T follicular helper cell (primary cell): ENCODE data around the gene MINK1.

Experiments
- DNase-seq: peaks from one replicate; pipeline ENCODE4 v3.0.0-alpha.2; 2020; ENCODE audit warnings: low read depth

The MINK1 gene

GRCh38 chr17:4872786-4873185 is 39.6 kb downstream of the MINK1 start:
- DNase-seq = no peak

DNA sequence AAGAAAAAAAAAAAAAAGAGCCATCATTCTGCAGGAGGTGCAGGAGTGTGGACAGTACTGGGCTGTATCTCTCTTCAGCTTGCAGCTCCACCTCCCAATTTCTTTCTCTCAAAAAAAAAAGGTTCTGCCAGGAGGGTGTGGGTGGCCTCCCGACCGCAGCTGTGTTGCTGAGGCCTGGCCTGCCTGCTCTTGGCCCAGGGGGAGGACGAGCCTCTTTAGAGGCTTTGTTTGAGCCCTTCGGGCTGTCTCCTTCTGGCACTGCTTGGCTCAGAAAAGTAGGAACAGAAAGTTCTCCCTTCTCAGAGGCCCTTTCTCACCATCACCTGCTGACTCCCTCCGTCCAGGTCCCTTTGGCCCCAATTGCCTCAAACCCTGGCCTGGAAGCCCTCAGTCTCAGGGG is 43.9 kb downstream of the MINK1 start:
- DNase-seq = no peak

DNA sequence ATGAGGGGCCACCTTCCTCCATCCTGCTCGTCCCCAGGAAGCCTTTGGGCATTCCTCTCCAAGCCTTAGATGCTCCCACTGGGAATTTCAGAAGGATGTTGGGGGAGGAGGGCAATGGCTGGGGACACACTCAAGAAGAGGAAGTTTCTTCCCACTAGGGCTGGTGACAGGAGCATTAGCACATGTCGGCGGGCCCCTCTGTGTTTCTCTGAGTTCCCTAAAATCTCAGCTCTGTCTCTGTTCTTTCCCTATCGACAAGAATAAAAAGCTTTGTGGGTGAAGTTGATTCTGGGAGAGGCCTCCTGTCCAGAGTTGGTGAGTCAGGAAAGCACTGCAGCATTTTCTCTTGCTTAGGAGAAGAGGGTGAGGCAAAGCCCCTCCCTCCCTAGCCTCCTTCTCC is 46.5 kb downstream of the MINK1 start:
- no peak for DNase-seq

- DNase-seq = no peak
Measured at GRCh38 chr17:4880857-4881256, 47.7 kb downstream of the MINK1 start.

DNA sequence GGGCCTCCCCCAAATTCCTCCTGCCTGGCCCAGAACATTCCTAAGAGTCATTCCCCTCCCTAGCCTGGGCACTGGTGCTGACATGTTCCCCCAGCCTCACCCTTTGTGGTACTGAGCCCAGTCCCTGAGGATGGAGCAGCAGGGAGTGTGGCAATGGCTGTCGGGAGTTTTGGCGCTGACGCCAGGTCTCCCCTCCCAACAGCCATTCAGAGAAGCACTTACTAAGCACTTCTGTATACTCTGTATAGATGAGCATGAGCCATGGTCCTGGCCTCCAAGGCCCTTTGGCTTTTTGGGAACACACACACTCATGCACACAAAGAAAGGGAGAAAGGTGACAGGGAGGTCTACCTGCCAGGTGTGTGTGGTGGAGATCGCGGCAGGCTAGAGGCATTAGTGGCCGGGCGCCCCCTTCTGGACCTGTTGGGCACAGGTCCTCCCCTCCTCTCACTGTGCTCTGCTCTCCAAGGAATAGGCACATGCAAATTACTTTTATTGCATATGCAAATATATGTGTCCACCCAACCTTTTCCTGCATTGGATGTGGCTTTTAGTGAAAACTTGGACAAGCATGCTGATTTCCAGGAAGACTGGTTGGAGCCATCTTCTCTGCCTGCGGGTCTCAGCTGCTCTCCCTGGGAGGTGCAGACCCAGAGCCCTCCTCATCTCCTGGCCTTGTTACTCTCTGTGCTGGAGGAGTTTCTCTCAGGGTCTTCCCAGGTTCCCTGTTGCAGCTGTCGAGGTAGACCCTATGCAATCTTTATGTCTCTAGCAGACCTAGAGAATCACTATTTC is 48.8 kb downstream of the MINK1 start:
- peak; percentile 54 for DNase-seq

- no peak for DNase-seq
Measured at GRCh38 chr17:4884489-4884888, 51.3 kb downstream of the MINK1 start.

DNA sequence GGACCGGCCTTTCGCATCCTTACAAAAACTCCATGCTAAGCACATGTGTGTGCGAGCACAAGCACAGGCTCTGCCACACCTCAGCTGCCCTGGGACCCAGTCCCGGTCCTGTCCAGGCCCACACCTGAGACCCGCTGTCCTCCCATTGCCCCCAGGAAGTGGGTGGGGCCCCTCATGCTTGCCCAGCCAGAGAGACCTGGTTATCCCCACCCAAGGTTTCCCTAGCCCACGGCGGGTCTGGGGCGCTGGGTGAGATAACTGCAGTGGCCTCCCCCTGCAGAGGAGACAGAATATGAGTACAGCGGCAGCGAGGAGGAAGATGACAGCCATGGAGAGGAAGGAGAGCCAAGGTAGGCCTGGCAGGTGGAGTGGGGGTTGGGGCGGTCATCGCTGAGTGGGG is 53.7 kb downstream of the MINK1 start:
- DNase-seq = no peak

DNA sequence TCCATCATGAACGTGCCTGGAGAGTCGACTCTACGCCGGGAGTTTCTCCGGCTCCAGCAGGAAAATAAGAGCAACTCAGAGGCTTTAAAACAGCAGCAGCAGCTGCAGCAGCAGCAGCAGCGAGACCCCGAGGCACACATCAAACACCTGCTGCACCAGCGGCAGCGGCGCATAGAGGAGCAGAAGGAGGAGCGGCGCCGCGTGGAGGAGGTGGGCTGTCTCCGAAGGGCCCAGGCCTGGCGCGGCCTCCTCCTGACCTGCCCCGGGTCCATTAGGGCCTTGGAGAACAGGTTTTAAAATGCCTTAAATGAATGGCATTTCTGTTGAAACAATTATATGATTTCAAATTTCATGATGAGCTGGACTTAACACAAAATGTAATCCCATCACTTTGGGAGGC is 54.4 kb downstream of the MINK1 start:
- DNase-seq = no peak

- DNase-seq = no peak
Measured at GRCh38 chr17:4891411-4892410, 58.6 kb downstream of the MINK1 start.

DNA sequence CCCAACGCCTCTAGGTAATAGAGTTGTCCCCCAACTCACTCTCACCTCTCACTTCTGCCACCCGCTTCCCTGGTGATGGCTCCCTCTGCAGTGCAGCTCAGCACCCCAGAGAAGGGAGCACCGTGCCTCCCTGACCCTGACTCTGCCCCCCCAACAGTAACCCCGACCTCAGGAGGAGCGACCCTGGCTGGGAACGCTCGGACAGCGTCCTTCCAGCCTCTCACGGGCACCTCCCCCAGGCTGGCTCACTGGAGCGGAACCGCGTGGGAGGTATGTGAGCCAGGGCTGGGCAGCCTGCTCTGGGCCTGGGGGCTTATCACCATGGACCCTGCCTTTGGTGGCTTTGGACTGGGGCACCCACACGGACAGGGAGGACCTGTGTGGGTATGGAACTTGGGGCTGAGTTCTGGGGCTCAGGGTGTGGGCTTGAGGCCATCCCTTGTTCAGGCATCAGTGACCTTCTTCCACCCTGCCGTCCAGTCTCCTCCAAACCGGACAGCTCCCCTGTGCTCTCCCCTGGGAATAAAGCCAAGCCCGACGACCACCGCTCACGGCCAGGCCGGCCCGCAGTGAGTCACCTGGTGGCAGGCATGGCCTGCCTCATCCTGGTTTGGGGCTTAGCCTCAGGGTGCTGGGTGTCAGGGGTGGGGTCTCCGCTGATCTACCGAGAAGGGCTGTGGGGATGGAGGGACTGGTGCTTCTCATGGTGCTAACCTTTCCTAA is 59.5 kb downstream of the MINK1 start:
- no peak for DNase-seq

DNA sequence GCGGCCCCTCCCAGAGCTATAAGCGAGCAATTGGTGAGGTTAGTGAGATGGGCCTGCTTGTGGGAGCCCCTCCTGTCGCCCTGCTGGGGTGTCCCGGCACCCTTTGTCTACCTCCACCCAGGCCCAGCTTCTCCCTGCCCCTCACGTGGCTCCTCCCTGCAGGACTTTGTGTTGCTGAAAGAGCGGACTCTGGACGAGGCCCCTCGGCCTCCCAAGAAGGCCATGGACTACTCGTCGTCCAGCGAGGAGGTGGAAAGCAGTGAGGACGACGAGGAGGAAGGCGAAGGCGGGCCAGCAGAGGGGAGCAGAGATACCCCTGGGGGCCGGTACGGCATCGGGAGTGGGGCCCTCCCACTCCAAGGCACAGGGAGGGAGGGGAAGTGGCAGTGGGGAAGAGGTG is 60.1 kb downstream of the MINK1 start:
- no peak for DNase-seq

DNA sequence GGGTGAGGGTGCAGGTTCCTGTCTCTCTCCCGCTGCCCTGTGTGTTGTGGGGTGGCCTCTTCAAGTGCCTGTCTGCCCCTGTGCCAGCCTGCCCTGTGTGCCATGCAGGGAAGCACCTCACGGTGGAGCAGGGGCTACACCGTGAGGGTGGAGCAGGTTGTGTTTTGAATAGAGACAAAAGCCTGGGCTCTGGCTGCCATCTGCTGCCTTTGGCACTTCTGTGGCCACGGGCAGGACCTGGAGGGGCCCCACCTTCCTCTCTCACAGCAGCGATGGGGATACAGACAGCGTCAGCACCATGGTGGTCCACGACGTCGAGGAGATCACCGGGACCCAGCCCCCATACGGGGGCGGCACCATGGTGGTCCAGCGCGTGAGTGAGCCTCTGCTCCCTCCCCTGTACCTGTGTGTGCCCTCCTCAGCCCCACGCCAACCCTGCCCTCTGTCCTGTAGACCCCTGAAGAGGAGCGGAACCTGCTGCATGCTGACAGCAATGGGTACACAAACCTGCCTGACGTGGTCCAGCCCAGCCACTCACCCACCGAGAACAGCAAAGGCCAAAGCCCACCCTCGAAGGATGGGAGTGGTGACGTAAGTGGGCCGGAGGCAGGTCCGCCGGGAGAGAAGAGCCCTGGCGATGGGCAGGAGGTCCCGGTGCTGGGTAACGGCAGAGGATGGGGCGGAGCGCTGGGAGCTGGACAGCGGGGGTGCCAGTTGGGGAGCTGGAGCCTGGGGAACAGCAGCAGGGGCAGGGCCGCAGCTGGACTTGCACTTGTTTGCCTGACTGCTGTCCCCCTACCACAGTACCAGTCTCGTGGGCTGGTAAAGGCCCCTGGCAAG is 60.8 kb downstream of the MINK1 start:
- no peak for DNase-seq

DNA sequence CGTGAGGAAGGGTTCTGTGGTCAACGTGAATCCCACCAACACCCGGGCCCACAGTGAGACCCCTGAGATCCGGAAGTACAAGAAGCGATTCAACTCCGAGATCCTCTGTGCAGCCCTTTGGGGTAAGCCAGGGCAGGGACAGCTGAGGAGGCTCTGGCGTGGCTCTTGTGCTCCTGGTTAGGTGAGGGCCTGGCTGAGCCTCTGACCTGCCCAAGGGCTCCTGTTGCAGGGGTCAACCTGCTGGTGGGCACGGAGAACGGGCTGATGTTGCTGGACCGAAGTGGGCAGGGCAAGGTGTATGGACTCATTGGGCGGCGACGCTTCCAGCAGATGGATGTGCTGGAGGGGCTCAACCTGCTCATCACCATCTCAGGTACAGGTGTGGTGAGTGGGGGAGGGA is 62.0 kb downstream of the MINK1 start:
- no peak for DNase-seq

GRCh38 chr17:4895657-4896331 is 62.7 kb downstream of the MINK1 start:
- no peak for DNase-seq

DNA sequence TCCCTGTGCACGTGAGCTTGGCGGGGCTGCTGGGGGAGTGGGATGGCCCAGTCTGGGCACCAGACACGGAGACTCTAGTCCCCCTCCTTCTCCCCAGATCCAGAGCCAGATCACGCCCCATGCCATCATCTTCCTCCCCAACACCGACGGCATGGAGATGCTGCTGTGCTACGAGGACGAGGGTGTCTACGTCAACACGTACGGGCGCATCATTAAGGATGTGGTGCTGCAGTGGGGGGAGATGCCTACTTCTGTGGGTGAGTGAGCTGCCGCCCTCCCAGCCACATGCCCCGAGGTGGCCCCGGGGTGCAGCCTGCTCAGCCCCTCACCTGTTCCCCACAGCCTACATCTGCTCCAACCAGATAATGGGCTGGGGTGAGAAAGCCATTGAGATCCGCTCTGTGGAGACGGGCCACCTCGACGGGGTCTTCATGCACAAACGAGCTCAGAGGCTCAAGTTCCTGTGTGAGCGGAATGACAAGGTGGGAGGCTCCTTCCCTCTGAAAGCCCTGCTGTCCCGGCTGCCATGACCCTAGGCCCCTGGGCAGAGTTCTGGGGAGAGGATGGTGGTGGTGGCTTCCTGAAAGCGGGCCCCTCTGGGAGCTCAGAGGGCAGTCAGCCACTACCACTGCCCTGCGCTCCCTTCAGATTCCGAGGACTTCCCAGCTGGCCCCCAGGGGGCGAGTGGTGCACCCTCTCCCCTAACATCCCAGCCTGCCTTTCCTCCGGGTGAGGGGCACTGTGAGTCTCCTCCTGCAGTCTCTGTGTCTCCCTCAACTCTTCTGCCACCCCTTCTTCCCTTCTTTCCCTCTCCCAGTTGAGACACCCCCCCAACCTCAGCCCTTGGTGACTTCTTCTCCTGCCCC is 63.4 kb downstream of the MINK1 start:
- no peak for DNase-seq

GRCh38 chr17:4897198-4897687 is 64.1 kb downstream of the MINK1 start:
- no peak for DNase-seq

DNA sequence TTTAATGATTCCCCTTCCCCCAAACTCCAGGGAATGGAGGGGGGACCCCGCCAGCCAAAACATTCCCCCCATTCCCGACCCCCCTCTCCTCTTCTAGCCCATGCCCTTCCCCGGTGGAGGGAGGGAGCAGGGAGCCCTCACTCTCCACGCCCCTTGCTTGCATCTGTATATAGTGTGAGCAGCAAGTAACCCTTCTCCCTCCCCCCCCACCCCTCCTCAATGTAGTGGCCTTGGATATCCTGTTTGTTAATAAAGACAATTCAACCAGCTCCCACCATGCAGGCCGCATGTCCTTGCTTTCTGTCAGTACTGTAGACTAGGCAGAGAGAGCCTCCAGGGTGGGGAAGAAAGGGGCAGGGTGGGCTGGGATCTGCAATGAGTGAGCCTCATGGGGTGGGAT is 64.6 kb downstream of the MINK1 start:
- no peak for DNase-seq

DNA sequence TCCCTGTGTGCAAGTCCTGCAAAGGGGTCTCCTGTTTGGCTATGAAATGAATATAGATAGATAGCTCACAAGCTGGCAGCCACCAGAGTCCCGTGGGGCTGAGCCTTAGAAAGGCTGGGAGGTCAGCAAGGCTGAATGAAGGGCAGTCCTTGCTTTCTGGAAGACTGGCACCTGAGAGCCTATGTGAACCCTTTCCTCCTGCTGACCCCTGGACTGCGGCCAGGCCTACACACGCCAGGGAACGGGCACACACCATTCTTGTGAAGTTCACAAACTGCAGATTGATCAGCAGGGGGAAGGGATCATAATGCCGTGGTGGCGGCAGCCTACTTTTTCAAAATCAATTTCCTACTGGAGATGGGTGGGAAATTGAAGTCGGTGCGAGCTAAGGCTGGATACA is 65.2 kb downstream of the MINK1 start:
- DNase-seq = no peak

DNA sequence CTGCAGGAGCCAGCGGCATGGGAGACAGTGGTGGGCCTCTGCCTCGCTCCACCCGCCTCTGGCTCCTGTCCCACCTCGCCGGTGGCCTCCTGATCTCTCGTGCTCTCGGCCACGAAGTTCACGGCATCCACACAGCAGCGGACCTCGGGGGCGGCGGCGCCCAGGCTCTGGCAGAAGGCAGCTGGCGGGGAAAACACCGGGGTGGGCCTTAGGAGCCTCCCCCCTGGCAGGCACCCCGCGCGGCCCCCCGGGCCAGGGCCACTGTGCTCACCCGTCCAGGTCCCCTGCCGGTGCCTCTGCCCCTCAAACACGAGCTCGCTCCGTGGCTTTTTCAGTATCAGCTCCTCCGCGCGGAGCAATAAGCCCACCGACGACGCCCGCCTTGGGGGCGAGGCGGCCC is 65.8 kb downstream of the MINK1 start:
- DNase-seq = no peak
